Adrenal gland (tissue), 12 donors: Measurements from ENCODE around the gene GSAP. TPM values are rescaled to one million over a fixed set of nuclear protein-coding genes. Genes with fewer than 3 reads are reported as not detected.

Experiments
- DNase-seq, 7 donors: peaks; one replicate each; pipeline ENCODE4 v3.0.0-alpha.2; 2019 to 2020
- H3K27ac ChIP-seq, 5 donors: fragments of 200-600 bp; sonication (generic) in 4 of 5; 1 replicate in 3 of 5; 2 replicates in 2 of 5; pipeline versions ENCODE4 v1.5.1 to v1.8.0; 2016 to 2020; ENCODE audit warnings: mild to moderate bottlenecking in 1 of 5
- H3K27me3 ChIP-seq: fragments of 200-600 bp; 2 replicates; pipeline ENCODE4 v1.8.0; 2021
- H3K36me3 ChIP-seq, 2 donors: fragments of 200-600 bp; replicated peaks in 1 of 2; 1 replicate in 1 of 2; 2 replicates in 1 of 2; pipeline versions ENCODE4 v1.5.1 to v1.8.0; 2018 to 2022
- H3K4me1 ChIP-seq, 2 donors: fragments of 200-600 bp; replicated peaks in 1 of 2; 1 replicate in 1 of 2; 2 replicates in 1 of 2; pipeline versions ENCODE4 v1.5.1 to v1.8.0; 2018 to 2021
- H3K4me3 ChIP-seq, 4 donors: fragments of 200-600 bp; sonication (generic) in 3 of 4; one replicate each; pipeline ENCODE4 v1.5.1; 2016 to 2018
- H3K9me3 ChIP-seq, 3 donors: fragments of 200-600 bp; sonication (generic) in 1 of 3; replicated peaks in 1 of 3; 1 replicate in 2 of 3; 2 replicates in 1 of 3; pipeline versions ENCODE4 v1.5.1 to v1.8.0; 2016 to 2021
- CTCF ChIP-seq, 6 experiments: fragments of 450-650 bp in 4 of 6; fragments of 200-600 bp in 2 of 6; sonication (generic) in 1 of 6; IDR thresholded peaks; 1 replicate in 5 of 6; 2 replicates in 1 of 6; pipeline versions ENCODE4 v1.5.1 to v1.8.0; 2016 to 2021; ENCODE audit warnings: antibody characterized with exemption in 6 of 6, mild to moderate bottlenecking in 2 of 6, moderate library complexity in 1 of 6
- POLR2A ChIP-seq, 2 donors: fragments of 450-650 bp; IDR thresholded peaks; one replicate each; pipeline ENCODE4 v1.6.1; 2017; ENCODE audit warnings: antibody characterized with exemption in 2 of 2, mild to moderate bottlenecking in 2 of 2, moderate library complexity in 1 of 2
- WGBS, 4 donors: extraction: QIAGEN DNeasy Blood & Tissue Kit in 2 of 4; methylation state at CpG; one replicate each; pipeline versions ENCODE4 v1.1.5 to v1.1.7; 2013 to 2017; 5-methylcytosine and 5-hydroxymethylcytosine counted together
- intact Hi-C, 2 donors: fragments of 100-400 bp; cut with DNase I; formaldehyde crosslinking; loops; one replicate each; pipeline versions ENCODE4 v1.14.1 to v1.15.0; 2022 to 2023
- polyA plus RNA-seq, 3 donors: library from polyadenylated mRNA; stranded (reverse); fragments of 200-250 nt in 2 of 3; fragments of 350-450 nt in 1 of 3; fragmentation: Illumina TruSeq in 1 of 3; extraction: RNeasy Lipid Tissue Mini Kit (QIAGEN cat#74804) in 1 of 3; gene quantifications; one replicate each; pipeline ENCODE4 v1.2.3, GENCODE V29; 2013 to 2014
- total RNA-seq, 9 donors: library from RNA; depleted of rRNA in 4 of 9; stranded (reverse); fragments of >200 nt in 4 of 9; fragments of 120-200 nt in 1 of 9; fragmentation: NEBNext Ultra II Directional in 1 of 9; extraction: Animal tissue kit (Norgen Biotek cat#: 25700) in 1 of 9; gene quantifications; one replicate each; pipeline versions ENCODE4 v1.1.0 to v1.2.4, GENCODE V29; 2013 to 2023
- donor health status: healthy with polysubstance abuse.
- donor health status: Bipolar disorder and iron deficiency.
- donor health status: DM: yes; HTN: yes; CAD: no.
- donor health status: DM: no; HTN: no; CAD: no.
- donor health status: DM: no; HTN: no; CAD: no.
- donor health status: DM: yes; HTN: yes; CAD: no.

GSAP gene
- total and polyA plus RNA-seq, 12 donors = 10.3 to 56.1 (median 18.5) TPM

- Histone ChIP-seq H3K4me3 (no peak overlapping the region), H3K4me1 (no peaks in the 10 kb centered on the region), H3K36me3 (peaks cover 0 to 2% of the 10 kb centered on the region in 2 donors), H3K9me3 (no peaks in the 10 kb centered on the region), H3K27me3 (no peaks in the 10 kb centered on the region), H3K27ac (no peak overlapping the region)
- no peak for TF ChIP-seq POLR2A (IDR thresholded peaks at IDR 0.05)
- TF ChIP-seq CTCF (IDR thresholded peaks at IDR 0.05) = no peak
- intact Hi-C loops = no loop called here
- DNase-seq = no peak
- 58 to 80% (median 66%) methylated on average over 1 of the region's 1 CpG for WGBS, 4 donors
Measured at GRCh38 chr7:77362905-77363304, 53.2 kb downstream of the GSAP start.

GRCh38 chr7:77360969-77361368, 55.2 kb downstream of the GSAP start:
- DNase-seq = no peak
- no peak for TF ChIP-seq CTCF (IDR thresholded peaks at IDR 0.05)
- no peak for TF ChIP-seq POLR2A (IDR thresholded peaks at IDR 0.05)
- Histone ChIP-seq H3K4me1 (no peaks in the 10 kb centered on the region), H3K36me3 (no peaks in the 10 kb centered on the region), H3K9me3 (no peaks in the 10 kb centered on the region), H3K27me3 (no peaks in the 10 kb centered on the region), H3K27ac (no peak overlapping the region), H3K4me3 (no peak overlapping the region)
- intact Hi-C loops = no loop called here
- WGBS, 4 donors = 95 to 97% (median 96%) methylated on average over 3 of the region's 3 CpGs

GRCh38 chr7:77360104-77360503, 56.0 kb downstream of the GSAP start:
- Histone ChIP-seq H3K4me1 (no peaks in the 10 kb centered on the region), H3K9me3 (no peaks in the 10 kb centered on the region), H3K4me3 (no peak overlapping the region), H3K27ac (no peak overlapping the region), H3K36me3 (no peaks in the 10 kb centered on the region), H3K27me3 (no peaks in the 10 kb centered on the region)
- DNase-seq = no peak
- 64 to 70% (median 69%) methylated on average over 1 of the region's 1 CpG for WGBS, 4 donors
- no peak for TF ChIP-seq POLR2A (IDR thresholded peaks at IDR 0.05)
- no peak for TF ChIP-seq CTCF (IDR thresholded peaks at IDR 0.05)
- intact Hi-C loops = no loop called here

- no peaks in the 10 kb centered on the region for H3K4me1 ChIP-seq
- DNase-seq = no peak
- no peak overlapping the region for H3K4me3 ChIP-seq
- H3K27me3 ChIP-seq = no peaks in the 10 kb centered on the region
- intact Hi-C loops = no loop called here
- WGBS, 4 donors = 57 to 75% (median 71%) methylated on average over 1 of the region's 1 CpG
- H3K36me3 ChIP-seq = peaks cover 0 to 1% of the 10 kb centered on the region in 2 donors
- H3K9me3 ChIP-seq = no peaks in the 10 kb centered on the region
- no peak for TF ChIP-seq CTCF (IDR thresholded peaks at IDR 0.05)
- no peak for TF ChIP-seq POLR2A (IDR thresholded peaks at IDR 0.05)
- no peak overlapping the region for H3K27ac ChIP-seq
Measured at GRCh38 chr7:77359599-77359998, 56.5 kb downstream of the GSAP start.
